ENCODE results near the gene MAML2.

MAML2 gene

DNA sequence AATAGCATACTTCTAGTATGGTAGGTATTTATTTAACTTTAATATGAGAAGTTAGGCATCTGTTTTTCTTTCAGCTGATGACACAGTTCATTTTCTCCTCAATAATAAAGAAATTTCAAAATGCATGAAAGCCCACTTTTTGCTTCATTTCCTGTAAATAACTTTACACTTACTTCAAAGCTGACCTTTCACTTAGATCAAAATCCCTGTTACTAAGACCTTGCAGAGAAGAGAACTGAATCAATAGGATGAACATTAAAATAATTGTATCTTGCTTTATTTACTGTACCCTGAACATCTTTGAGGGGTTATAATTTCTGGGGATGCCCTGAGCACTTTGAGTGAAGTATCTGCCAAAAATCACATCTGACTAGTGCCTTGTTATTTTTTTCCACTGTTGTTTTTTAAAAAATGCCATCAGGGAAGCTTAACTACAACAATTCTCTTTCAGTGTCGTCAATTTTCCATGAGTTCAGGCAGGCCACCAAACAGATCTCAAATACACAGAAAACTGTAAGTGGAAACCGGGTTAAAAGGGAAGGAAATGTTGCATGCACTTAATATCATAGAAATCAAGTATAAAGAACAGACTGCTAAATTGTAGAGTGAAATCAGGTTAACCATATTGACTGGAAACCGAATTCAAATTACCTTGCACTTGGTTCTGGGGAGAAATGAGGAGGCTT, 206.2 kb downstream of the MAML2 start:
- DNase-seq (ENCODE audit: low read depth in 2 of 2, low spot score in 1 of 2), result no peak

- no peak for DNase-seq (ENCODE audit: low read depth in 2 of 2, low spot score in 1 of 2)
Observed at GRCh38 chr11:96134602-96135001, 208.4 kb downstream of the MAML2 start.

GRCh38 chr11:96132437-96132836, 210.6 kb downstream of the MAML2 start:
- DNase-seq (ENCODE audit: low read depth in 2 of 2, low spot score in 1 of 2), result no peak

GRCh38 chr11:96130061-96130620, 212.9 kb downstream of the MAML2 start:
- DNase-seq (ENCODE audit: low read depth in 2 of 2, low spot score in 1 of 2), result no peak

DNA sequence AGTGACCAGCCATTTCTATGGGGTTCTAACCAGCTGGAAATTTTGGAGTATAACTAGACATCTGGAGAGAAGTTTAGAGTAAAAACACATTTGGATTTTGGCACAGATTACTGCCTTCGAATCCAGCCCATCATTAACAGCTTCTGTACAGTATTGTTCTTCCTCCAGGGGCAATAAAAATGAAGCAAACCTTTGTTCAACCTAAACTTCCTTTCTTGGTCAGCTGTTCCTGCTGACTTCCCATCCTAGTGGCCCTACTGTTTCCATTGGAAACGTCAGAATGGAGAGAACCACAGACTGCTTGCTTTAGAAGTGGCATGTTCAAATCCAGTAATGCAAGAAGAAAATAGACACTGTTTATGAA, 215.4 kb downstream of the MAML2 start:
- DNase-seq (ENCODE audit: low read depth in 2 of 2, low spot score in 1 of 2), result no peak

DNA sequence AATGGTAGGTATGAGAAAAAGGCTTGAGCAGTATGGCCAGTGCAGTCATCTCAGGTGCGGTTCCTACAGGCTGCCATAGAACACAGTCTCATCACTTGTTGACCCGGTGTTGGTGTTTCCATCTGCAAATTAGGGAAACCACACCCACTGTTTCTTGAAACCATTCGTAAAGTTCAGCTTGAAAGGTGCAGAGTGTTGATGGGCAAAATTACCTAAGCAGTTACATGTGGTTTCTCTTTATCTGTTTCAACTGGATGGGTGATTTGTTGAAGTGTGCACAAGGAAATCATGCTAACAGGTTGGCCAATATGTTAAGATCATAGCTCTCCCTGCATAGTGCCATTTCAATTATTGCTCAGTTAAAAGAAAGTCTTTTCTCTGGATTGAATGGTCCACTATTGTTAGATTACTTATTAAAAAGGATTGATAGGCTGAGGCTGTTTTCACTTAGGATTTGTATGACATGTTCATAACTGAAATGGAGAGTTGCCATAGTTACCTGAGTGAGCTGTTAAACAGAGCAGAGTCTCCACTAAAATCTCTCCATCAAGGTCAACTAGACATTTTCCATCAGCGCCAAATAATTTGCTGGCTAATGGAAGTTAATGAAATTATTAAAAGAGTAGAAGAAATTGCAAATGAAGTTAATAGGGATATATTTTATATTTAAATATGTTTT, 215.9 kb downstream of the MAML2 start:
- no peak for DNase-seq (ENCODE audit: low read depth in 2 of 2, low spot score in 1 of 2)

DNA sequence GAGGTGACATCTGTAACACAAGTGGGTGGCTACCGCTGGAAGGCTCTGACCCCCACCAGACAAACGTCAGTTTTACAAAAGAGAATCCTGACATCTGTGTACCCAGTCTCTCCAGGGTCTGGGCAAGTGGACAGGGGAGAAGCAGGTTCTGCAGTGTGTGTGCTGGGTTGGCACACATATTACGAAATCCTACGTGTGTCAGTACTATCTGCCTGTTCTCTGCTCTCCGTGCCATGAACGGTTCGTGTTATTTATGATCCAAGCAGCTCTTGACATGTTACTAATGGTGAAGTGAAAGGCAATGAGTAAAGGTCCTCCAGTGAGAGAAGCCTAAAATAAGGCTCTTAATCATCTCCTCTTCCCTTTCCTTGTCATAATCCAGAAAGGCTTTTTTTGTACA, 217.6 kb downstream of the MAML2 start:
- no peak for DNase-seq (ENCODE audit: low read depth in 2 of 2, low spot score in 1 of 2)

- DNase-seq (ENCODE audit: low read depth in 2 of 2, low spot score in 1 of 2), result no peak
Observed at GRCh38 chr11:96124155-96124554, 218.8 kb downstream of the MAML2 start.

DNA sequence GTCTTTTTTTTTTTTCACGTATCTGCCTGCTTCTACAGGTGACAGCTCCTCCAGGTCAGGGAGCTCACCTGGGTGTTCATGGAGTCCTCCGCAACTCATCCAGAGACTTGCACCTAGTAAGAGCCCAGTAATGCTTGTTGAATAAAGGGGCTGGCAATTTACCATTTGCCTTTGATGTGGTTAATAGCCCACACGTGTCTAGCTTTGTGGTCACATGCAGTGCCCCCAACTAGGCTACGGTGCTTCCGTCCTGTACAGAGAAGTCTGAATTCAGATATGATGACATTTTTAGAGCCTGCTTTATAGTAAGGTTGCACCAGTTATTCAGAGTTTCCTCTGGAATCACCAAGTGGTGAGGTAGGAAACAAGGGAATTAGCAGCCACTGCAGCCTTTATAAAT, 219.7 kb downstream of the MAML2 start:
- DNase-seq (ENCODE audit: low read depth in 2 of 2, low spot score in 1 of 2), result no peak

DNA sequence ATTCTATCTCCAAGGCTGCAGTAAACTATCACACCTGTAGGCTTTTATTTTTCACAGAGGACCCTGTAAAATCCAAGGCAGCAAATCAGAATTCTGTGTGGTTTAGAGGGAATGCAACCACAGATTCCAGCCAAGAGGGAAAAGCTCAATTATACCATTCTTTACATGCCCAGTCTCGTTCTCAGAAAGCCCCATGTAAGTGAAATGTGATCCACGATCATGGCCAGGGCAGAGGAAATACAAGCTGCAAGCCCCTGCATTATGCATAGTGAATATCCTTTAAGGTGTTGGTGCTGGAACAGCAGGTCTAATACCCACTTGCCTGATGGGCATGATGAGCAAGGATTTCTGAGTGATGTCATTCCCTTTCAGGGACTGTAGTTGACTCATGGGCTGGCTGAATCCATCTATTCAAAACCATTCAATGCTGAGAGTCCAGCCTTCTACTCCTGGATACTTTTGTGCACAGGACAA, 220.4 kb downstream of the MAML2 start:
- DNase-seq (ENCODE audit: low read depth in 2 of 2, low spot score in 1 of 2), result no peak

DNA sequence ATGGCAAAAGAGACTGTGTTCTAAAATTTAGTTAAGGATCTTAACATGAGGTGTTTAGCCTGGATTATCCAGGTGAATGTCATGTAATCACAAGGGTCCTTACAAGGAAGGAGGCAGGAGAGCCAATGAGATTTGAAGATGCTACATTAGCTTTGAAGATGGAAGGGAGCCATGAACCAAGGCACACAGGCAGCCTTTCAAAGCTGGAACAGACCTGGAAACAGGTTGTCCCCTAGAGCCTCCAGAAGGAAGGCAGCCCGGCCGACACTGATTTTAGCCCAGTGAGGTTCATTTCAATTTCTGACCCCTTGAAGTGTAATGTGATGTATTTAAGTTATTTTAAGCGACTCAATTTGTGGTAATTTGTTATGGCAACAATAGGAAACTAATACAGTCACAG, 223.8 kb downstream of the MAML2 start:
- DNase-seq (ENCODE audit: low read depth in 2 of 2, low spot score in 1 of 2), result no peak

- no peak for DNase-seq (ENCODE audit: low read depth in 2 of 2, low spot score in 1 of 2)
Observed at GRCh38 chr11:96116376-96116775, 226.6 kb downstream of the MAML2 start.

- no peak for DNase-seq (ENCODE audit: low read depth in 2 of 2, low spot score in 1 of 2)
Observed at GRCh38 chr11:96114178-96115064, 228.6 kb downstream of the MAML2 start.

- no peak for DNase-seq (ENCODE audit: low read depth in 2 of 2, low spot score in 1 of 2)
Observed at GRCh38 chr11:96113193-96113681, 229.8 kb downstream of the MAML2 start.

DNA sequence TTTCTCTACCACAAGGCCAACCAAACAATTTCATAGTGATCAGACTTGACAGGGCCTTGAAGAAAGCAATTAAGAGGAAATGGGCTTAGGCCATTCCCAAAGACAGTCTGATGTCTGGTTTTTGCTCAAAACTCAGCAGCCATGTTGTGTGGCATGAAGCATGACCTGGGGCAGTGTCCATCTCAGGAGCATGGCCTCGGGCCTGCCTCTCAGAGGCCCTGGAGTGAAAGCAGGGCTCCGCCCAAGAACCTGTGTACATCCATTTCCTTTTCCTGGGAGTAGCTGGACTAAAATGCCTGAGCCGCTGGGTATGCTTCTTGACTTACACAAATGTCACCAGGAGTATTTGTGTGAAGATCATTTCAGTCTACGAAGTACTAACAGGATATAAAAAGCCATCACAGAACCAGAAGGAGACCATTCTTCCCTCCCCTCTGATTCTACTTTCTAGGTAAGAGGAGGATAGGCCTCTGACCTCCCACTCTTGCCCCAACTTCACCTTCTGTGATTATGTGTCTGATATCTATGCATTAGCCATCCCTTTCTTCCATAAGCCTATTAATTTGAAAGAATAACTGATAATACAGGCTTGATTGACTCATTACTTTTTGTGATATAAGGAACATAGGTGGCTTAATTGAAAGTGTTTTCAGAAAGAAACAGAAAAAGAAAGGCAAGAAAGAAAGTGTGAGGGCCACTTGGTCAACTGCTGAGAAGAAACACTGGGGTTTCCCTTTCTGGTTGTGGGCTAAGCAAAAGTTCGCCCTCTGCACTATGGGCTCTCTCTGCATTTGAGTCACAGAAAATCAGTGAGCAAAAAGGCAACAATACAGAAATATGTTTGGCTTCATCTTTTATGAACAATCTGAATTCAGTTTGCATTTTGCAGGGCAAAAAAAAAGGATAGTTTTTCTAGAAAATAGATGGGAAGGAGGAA, 230.5 kb downstream of the MAML2 start:
- DNase-seq (ENCODE audit: low read depth in 2 of 2, low spot score in 1 of 2), result no peak

GRCh38 chr11:96111308-96111707, 231.7 kb downstream of the MAML2 start:
- no peak for DNase-seq (ENCODE audit: low read depth in 2 of 2, low spot score in 1 of 2)

DNA sequence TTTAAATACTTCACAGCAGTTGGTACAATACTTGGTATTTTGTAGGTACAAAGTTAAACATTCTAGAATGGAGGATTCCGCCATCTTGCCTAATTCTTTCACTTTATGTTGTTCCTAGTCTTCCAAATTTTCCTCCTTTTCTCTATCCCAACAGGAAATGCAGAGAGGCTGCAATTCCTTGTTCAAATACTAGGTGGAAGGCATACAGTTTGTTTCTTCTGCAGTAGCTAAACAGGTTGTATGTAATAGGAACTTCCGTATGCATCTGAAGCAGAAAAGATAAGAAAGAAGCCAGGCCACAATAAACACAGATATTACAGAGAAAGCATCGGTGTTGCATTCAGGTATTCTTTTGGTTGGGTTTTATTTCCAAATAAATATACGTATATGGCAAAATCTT, 232.7 kb downstream of the MAML2 start:
- no peak for DNase-seq (ENCODE audit: low read depth in 2 of 2, low spot score in 1 of 2)

- DNase-seq (ENCODE audit: low read depth in 2 of 2, low spot score in 1 of 2), result no peak
Observed at GRCh38 chr11:96109331-96110030, 233.5 kb downstream of the MAML2 start.

- DNase-seq (ENCODE audit: low read depth in 2 of 2, low spot score in 1 of 2), result no peak
Observed at GRCh38 chr11:96107143-96107824, 235.7 kb downstream of the MAML2 start.
